Caco-2 (cell line): ENCODE data around the gene TEX51. TPM values are rescaled to one million over a fixed set of nuclear protein-coding genes. Genes with fewer than 3 reads are reported as not detected.

ENCODE experiments used
- BruUV-seq: library from RNA; stranded (reverse); fragments of 400-500 nt; replicated peaks from 2 replicates; lab custom pipeline; 2021; lab: Mats Ljungman, UMichigan
- CTCF ChIA-PET: fragments of 300-600 bp; sonication (Branson Sonifier 250); formaldehyde crosslinking; loops from one replicate; lab custom pipeline; 2022; ENCODE audit warnings: antibody characterized with exemption; lab: Charles Lee
- POLR2A ChIA-PET: fragments of 300-600 bp; sonication (Branson Sonifier 250); formaldehyde crosslinking; loops from one replicate; lab custom pipeline; 2022; ENCODE audit warnings: antibody characterized with exemption; lab: Charles Lee
- DNase-seq, 2 experiments: peaks; one replicate each; pipeline versions ENCODE4 v3.0.0 to v3.0.0-alpha.2; 2020 to 2022
- H3K27me3 ChIP-seq: replicated peaks from 2 replicates; pipeline ENCODE4 v1.6.0; 2011; ENCODE audit warnings: low read length; ENCODE audit not compliant: control insufficient read depth, insufficient read depth
- H3K36me3 ChIP-seq: 2 replicates; pipeline ENCODE4 v1.5.1; 2011; ENCODE audit warnings: low read length; ENCODE audit not compliant: control insufficient read depth, insufficient read depth
- H3K4me1 ChIP-seq: fragments of 250-450 bp; sonication (Bioruptor Pico); 2 replicates; pipeline ENCODE4 v1.5.1; 2020; ENCODE audit warnings: mild to moderate bottlenecking
- H3K4me3 ChIP-seq: 2 replicates; pipeline ENCODE4 v1.5.1; 2011; ENCODE audit warnings: low read depth, mild to moderate bottlenecking, control low read depth, low read length
- H3K9me3 ChIP-seq: fragments of 250-450 bp; sonication (Bioruptor Pico); 2 replicates; pipeline ENCODE4 v1.5.1; 2020; ENCODE audit warnings: mild to moderate bottlenecking, moderate library complexity
- H3K27ac Mint-ChIP-seq: one replicate; pipeline ENCODE4 v1.8.0; 2022; ENCODE audit warnings: mixed read lengths; ENCODE audit not compliant: unreplicated experiment
- H3K27me3 Mint-ChIP-seq: one replicate; pipeline ENCODE4 v1.8.0; 2022; ENCODE audit warnings: mixed read lengths; ENCODE audit not compliant: insufficient read depth, unreplicated experiment
- H3K36me3 Mint-ChIP-seq: one replicate; pipeline ENCODE4 v1.8.0; 2022; ENCODE audit warnings: mild to moderate bottlenecking, mixed read lengths; ENCODE audit not compliant: insufficient read depth, unreplicated experiment
- H3K4me1 Mint-ChIP-seq: one replicate; pipeline ENCODE4 v1.8.0; 2022; ENCODE audit warnings: low read depth, mixed read lengths; ENCODE audit not compliant: unreplicated experiment
- H3K4me3 Mint-ChIP-seq: one replicate; pipeline ENCODE4 v1.8.0; 2022; ENCODE audit warnings: mild to moderate bottlenecking, moderate library complexity, mixed read lengths; ENCODE audit not compliant: unreplicated experiment
- H3K9me3 Mint-ChIP-seq: one replicate; pipeline ENCODE4 v1.8.0; 2022; ENCODE audit warnings: mixed read lengths; ENCODE audit not compliant: unreplicated experiment
- CTCF ChIP-seq, 2 experiments: fragments of 200-600 bp in 1 of 2; IDR thresholded peaks; 1 replicate in 1 of 2; 2 replicates in 1 of 2; pipeline versions ENCODE4 v1.5.1 to v1.8.0; 2011 to 2022; ENCODE audit warnings: antibody characterized with exemption in 1 of 2, control low read depth in 1 of 2, inconsistent platforms in 1 of 2, low read depth in 1 of 2, low read length in 1 of 2, mild to moderate bottlenecking in 1 of 2, moderate library complexity in 1 of 2; ENCODE audit not compliant: insufficient read depth in 1 of 2, severe bottlenecking in 1 of 2, unreplicated experiment in 1 of 2
- intact Hi-C: fragments of 100-400 bp; cut with micrococcal nuclease; formaldehyde crosslinking; loops from one replicate; pipeline ENCODE4 v1.10.0; 2022; ENCODE audit not compliant: unreplicated experiment
- total RNA-seq: library from RNA; stranded (reverse); gene quantifications from 2 replicates; pipeline ENCODE4 v1.2.3, GENCODE V29; 2022

TEX51 gene
- total RNA-seq, 1 experiment from 2014 or later, result not detected

DNA sequence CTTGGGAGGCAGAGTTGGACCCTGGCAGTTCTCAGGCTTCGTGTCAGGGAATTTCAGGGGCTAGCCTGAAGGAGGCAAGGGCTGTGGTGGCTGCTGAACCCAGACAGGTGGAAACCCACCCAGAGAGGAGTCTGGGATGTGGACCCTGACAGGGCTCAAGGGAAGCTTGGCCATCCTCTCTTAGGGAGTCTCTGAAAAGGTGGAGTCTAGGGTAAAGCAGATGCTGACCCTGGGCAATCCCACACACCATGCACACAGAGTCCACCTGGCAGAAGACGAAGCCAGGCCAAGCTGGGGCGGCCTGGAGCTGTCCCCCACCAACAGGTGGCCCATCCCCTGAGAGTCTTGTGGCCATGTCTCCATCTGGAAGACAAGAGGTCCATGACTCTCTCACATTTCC, 41.2 kb upstream of the TEX51 start:
- Mint-ChIP-seq H3K27ac (no peak overlapping the region), H3K36me3 (no peaks in the 10 kb centered on the region), H3K4me3 (no peak overlapping the region), H3K9me3 (peaks cover 13% of the 10 kb centered on the region), H3K4me1 (no peaks in the 10 kb centered on the region), H3K27me3 (peaks cover 13% of the 10 kb centered on the region)
- TF ChIP-seq CTCF (IDR thresholded peaks at IDR 0.05; ENCODE audit: insufficient read depth in 1 of 2, low read depth in 1 of 2, low read length in 1 of 2, severe bottlenecking in 1 of 2, unreplicated experiment in 1 of 2), result no peak
- POLR2A ChIA-PET, result no interaction called here
- no peak for DNase-seq
- Histone ChIP-seq H3K4me1 (no peaks in the 10 kb centered on the region), H3K9me3 (no peaks in the 10 kb centered on the region), H3K36me3 (no peaks in the 10 kb centered on the region), H3K27me3 (no peaks in the 10 kb centered on the region), H3K4me3 (no peak overlapping the region)
- no TSS peak for BruUV-seq
- CTCF ChIA-PET, result no interaction called here
- intact Hi-C loops, result no loop called here

DNA sequence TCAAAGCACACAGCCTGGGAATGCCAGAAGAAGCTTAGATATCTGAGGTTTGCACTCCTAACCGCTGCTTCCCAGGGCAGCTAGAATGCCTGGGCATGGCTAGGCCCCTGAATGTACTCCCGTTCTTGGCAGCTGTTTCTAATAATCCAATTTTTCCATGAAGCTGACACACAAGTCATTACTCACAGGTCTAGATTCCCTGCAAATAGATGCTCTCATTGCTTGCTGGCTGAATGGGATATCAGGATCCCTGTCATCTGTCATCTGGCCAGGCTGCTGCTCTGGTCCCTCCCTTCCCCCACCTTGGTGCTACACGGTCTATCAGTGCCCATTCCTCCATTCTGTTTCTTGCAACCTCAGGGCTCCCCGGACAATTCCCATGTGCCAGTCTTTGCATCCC, 40.7 kb upstream of the TEX51 start:
- H3K36me3 ChIP-seq, result no peaks in the 10 kb centered on the region
- H3K36me3 Mint-ChIP-seq, result no peaks in the 10 kb centered on the region
- intact Hi-C loops, result no loop called here
- ChIA-PET POLR2A (no interaction called here), CTCF (no interaction called here)
- H3K27ac Mint-ChIP-seq, result no peak overlapping the region
- H3K27me3 ChIP-seq, result no peaks in the 10 kb centered on the region
- H3K9me3 Mint-ChIP-seq, result peaks cover 11% of the 10 kb centered on the region
- no peak overlapping the region for H3K4me3 Mint-ChIP-seq
- no peak for TF ChIP-seq CTCF (IDR thresholded peaks at IDR 0.05; ENCODE audit: insufficient read depth in 1 of 2, low read depth in 1 of 2, low read length in 1 of 2, severe bottlenecking in 1 of 2, unreplicated experiment in 1 of 2)
- H3K4me1 ChIP-seq, result no peaks in the 10 kb centered on the region
- peaks cover 13% of the 10 kb centered on the region for H3K27me3 Mint-ChIP-seq
- H3K4me3 ChIP-seq, result no peak overlapping the region
- no peaks in the 10 kb centered on the region for H3K4me1 Mint-ChIP-seq
- BruUV-seq, result no TSS peak
- no peaks in the 10 kb centered on the region for H3K9me3 ChIP-seq
- DNase-seq, result no peak

DNA sequence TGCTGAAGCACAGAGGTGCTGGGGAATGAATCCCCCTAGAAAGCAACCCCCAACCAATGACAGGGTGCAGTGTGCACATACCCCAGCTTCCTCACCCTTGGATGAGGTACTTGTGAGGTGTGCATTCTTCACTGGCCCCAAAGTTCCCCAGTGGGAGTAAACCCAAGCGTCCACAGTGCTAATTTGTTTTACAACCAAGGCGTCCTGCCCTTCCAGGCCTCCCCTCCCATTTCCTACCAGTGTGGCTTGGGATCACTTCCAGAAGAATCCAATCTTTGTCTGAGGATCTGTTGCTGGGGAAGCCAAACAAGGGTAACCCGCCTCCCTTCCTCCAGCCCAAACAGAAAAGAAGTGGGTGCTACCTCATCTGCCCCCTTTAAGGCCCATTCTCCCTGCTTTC, 40.3 kb upstream of the TEX51 start:
- BruUV-seq, result no TSS peak
- no peak for DNase-seq
- no peaks in the 10 kb centered on the region for H3K4me1 ChIP-seq
- peaks cover 7% of the 10 kb centered on the region for H3K9me3 Mint-ChIP-seq
- no peak overlapping the region for H3K27ac Mint-ChIP-seq
- no peaks in the 10 kb centered on the region for H3K27me3 ChIP-seq
- no peaks in the 10 kb centered on the region for H3K36me3 ChIP-seq
- H3K27me3 Mint-ChIP-seq, result peaks cover 9% of the 10 kb centered on the region
- ChIA-PET CTCF (no interaction called here), POLR2A (no interaction called here)
- H3K4me1 Mint-ChIP-seq, result no peaks in the 10 kb centered on the region
- H3K36me3 Mint-ChIP-seq, result no peaks in the 10 kb centered on the region
- no peak overlapping the region for H3K4me3 ChIP-seq
- intact Hi-C loops, result no loop called here
- H3K9me3 ChIP-seq, result no peaks in the 10 kb centered on the region
- no peak overlapping the region for H3K4me3 Mint-ChIP-seq
- no peak for TF ChIP-seq CTCF (IDR thresholded peaks at IDR 0.05; ENCODE audit: insufficient read depth in 1 of 2, low read depth in 1 of 2, low read length in 1 of 2, severe bottlenecking in 1 of 2, unreplicated experiment in 1 of 2)
